ENCODE measurements around the gene SLC49A3.
A peak's percentile ranks its signal among the peaks of the same experiment; 100 is the strongest.
"Not testable (repeated sequence)": the region's sequence is repeated elsewhere in the genome, so short reads cannot be mapped to it uniquely, and the experiment has no call there.

The SLC49A3 gene

DNA sequence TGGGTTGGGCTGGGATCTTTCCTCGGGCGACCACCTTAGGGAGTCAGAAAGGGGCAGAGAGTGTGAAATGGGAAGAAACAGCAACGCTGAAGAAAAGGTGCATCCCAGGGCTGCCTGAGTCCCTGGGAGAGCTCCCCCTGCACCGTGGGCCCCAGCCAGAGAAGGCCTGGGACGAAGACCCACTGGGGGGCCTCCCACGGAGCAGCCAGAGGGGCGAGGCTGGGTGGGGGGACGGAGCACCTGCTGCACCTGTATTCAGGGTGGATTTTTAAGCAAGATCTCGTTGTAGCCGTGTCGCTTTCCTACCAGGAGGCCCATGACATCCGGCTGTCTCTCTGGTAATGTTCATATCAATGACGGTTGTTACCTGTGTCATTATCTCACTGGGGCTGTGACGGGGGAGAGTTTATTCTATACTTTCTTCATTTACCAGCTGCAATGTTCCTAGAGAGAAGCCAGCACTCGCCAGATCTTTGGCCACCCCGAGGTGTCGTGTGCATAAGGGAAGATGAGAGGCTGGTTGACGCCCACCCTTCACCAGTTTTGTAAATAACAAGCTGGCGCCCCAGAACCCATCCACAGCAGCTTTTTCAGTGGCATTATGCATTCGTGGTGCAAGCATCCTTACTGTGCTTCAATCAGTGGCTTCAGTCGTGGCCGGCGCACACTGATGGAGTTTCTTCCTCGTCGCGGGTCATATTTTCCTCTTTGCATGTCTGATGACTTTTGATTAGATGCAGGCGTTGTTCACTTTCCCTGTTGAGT lies 11.0 kb upstream of the SLC49A3 start:
- TF ChIP-seq CTCF (conservative IDR thresholded peaks at IDR 0.05; ENCODE audit: low read depth, low read length), result no peak
- no peak for DNase-seq (ENCODE audit: low read depth)
- no peak overlapping the region for H3K4me3 ChIP-seq (ENCODE audit: low read depth, low read length)

DNA sequence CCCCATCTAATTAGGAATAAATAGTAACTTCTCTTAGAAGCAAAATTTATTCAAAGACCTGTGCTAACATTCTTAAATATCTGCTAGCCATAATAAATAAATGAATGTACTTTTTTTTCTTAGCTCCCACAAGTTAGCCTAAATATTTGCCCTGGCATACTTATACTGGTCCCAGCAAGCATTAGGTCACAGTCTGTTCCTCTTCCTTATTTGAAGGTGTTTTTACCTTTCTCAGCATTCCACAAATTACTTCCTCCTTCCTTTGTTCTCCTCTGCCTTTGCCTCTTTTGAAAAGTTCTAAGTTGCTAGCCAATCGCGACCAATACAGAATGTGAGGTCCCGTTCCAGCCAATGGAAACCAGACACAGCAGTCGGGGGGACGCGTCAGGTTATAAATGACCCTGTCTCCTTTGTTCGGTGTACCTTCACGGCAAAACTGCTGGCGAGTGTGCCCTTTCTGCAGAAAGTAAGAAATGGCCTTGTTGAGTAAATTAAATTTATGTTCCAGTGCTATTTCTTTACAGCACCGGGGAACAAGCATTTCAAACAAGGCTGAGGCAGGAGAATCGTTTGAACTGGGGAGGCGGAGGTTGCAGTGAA lies 5.5 kb upstream of the SLC49A3 start:
- H3K4me3 ChIP-seq (ENCODE audit: low read depth, low read length), result not testable (repeated sequence)

DNA sequence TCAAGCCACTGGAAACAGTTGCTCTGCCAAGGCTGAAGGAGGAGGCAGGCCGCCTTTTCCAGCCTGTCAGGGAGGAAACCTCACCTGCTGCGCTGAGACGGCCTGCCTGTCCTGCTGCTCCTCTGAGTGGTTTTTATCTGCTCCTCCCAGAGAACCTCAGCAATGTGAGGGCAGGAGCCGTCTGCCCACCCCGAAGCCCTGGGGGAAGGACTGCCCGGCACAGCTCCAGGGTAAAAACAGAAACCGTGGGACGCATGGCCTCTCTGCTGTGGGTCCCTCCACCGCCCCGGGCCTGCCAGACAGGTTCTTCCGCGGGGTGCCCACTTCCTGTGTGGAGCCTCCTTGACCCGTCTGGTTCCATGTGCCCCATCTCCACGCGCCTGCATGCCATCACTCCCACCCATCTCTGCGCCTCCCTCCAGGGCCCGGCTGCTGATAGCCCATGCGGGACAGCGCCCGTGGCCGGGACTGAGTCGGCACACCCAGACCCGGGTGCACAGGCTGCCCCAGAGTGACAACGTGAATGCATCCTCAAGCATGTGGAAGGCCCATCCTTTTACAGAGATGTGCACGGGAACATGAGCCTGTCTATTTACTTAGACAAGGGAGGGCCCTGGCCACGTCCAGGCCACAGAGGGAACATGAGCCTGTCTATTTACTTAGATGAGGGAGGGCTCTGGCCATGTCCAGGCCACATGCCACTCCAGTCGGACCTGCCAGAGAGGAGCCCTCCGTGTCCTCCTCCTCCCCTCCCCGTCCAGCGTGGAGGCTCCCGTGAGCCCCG lies 4.0 kb upstream of the SLC49A3 start:
- DNase-seq (ENCODE audit: low read depth), result no peak
- no peak for TF ChIP-seq CTCF (conservative IDR thresholded peaks at IDR 0.05; ENCODE audit: low read depth, low read length)
- H3K4me3 ChIP-seq (ENCODE audit: low read depth, low read length), result no peak overlapping the region

More for the DNA sequence above, 5.5 kb upstream of the SLC49A3 start:
- not testable (repeated sequence) for DNase-seq (ENCODE audit: low read depth)

- no peak for TF ChIP-seq CTCF (conservative IDR thresholded peaks at IDR 0.05; ENCODE audit: low read depth, low read length)
- no peak overlapping the region for H3K4me3 ChIP-seq (ENCODE audit: low read depth, low read length)
- no peak for DNase-seq (ENCODE audit: low read depth)
These were observed 772 bp upstream of the SLC49A3 start for GRCh38 chr4:689723-690122.

GRCh38 chr4:687971-688853 lies 739 bp downstream of the SLC49A3 start:
- DNase-seq (ENCODE audit: low read depth), result no peak

More at GRCh38 chr4:687971-688853, 739 bp downstream of the SLC49A3 start:
- TF ChIP-seq CTCF (conservative IDR thresholded peaks at IDR 0.05; ENCODE audit: low read depth, low read length), result no peak
- peak overlapping the region; percentile 56 for H3K4me3 ChIP-seq (ENCODE audit: low read depth, low read length)

All from choroid plexus epithelial cell (primary cell).